Heart left ventricle (tissue), 13 donors: ENCODE data around the gene SCAP.

Experiments
- POLR2A ChIP-seq, 2 donors: fragments of 450-650 bp; IDR thresholded peaks; one replicate each; pipeline ENCODE4 v1.6.1; 2017; ENCODE audit warnings: antibody characterized with exemption in 2 of 2, mild to moderate bottlenecking in 2 of 2, moderate library complexity in 2 of 2
- TF ChIP-seq, protein P1 (sequence below), 12 donors: fragments of 200-600 bp; sonication (generic) in 4 of 12; IDR thresholded peaks; one replicate each; pipeline versions ENCODE4 v1.5.0 to v1.8.0; 2018 to 2022; ENCODE audit warnings: antibody characterized with exemption in 12 of 12, mild to moderate bottlenecking in 5 of 12
- donor health status: ischemic (EF 13 %, LVEDD 7.1; RV severe dilation, severe dysfunction).
- donor health status: DM: no; HTN: yes; CAD: no.
- donor health status: DM: no; HTN: no; CAD: no.
- donor health status: ischemic (EF 25% LVEDD 6.9; RV normal size, moderate dysfunction).
- donor health status: ischemic (EF 25% LVEDD 5.7; RV mildly dilated, moderate dysfunction).
- donor health status: ischemic (EF 35%, LVEDD 5.7; RV mildly dilated, moderate dysfunction).
- donor health status: nonischemic (EF 11% LVEDD 7.7; RV severe dilation, severe dysfunction).
- donor health status: DM: yes; HTN: yes; CAD: no.
- donor health status: PGD.
- donor health status: ischemic (EF 29% LVEDD 5.4; RV normal size, mild dysfunction).
- donor health status: nonischemic (EF 23%, LVEDD 6.1; RV moderate dilation, normal function).

DNA sequence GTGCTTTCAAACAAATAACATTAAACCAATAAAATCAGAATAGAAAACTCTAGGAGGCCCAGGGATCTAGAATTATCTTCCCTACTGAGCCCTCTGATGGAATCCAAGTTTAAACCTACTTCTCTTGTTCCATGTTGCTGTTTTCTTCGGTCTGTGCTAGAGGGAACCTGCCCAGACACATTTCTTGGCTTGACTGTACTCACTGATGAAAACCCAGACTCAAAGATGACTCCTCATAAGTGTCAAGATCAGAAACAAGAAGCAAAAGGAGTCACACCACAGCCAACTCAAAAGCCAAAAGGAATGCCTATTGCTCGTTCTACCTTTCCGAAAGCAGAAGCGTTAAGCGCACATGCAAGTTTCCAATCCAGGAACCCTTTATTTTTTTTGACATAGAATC lies 31.6 kb downstream of the SCAP start:
- no peak for TF ChIP-seq POLR2A (IDR thresholded peaks at IDR 0.05)
- TF ChIP-seq, protein P1, sequence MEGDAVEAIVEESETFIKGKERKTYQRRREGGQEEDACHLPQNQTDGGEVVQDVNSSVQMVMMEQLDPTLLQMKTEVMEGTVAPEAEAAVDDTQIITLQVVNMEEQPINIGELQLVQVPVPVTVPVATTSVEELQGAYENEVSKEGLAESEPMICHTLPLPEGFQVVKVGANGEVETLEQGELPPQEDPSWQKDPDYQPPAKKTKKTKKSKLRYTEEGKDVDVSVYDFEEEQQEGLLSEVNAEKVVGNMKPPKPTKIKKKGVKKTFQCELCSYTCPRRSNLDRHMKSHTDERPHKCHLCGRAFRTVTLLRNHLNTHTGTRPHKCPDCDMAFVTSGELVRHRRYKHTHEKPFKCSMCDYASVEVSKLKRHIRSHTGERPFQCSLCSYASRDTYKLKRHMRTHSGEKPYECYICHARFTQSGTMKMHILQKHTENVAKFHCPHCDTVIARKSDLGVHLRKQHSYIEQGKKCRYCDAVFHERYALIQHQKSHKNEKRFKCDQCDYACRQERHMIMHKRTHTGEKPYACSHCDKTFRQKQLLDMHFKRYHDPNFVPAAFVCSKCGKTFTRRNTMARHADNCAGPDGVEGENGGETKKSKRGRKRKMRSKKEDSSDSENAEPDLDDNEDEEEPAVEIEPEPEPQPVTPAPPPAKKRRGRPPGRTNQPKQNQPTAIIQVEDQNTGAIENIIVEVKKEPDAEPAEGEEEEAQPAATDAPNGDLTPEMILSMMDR (IDR thresholded peaks at IDR 0.05): no peak
